Suppressor macrophage treated with lipopolysaccharide for 1 hour (primary cell): Measurements from ENCODE around the gene CACNG5.

Source experiments
- DNase-seq, 3 donors: peaks; one replicate each; pipeline ENCODE4 v3.0.0-alpha.2; 2020 to 2022

CACNG5 gene

DNA sequence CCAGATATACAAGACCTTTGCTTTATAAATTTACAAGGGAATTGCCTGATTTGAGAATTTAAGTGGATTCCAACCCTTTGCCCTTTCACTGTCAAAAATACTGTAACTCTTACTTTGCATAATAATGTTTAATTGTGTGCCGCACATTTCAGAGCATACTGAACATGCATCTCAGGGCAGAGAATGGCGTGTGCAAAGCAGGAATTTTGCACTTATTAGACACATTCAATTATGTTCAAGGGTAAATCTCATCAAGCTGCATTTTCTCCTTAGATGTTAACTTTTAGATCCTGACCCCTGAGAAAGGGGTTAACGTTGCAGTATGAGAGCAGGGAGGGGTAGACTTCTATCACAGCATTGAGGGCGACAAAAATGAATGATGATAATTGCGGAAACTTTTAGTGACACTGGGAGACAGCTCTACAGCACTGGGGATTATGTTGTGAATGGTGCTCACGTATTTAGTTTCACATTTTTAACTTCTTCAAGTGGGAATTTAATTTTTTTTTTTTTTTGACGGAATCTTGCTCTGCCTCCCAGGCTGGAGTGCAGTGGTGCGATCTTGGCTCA is 75.0 kb downstream of the CACNG5 start:
- DNase-seq = no peak

DNA sequence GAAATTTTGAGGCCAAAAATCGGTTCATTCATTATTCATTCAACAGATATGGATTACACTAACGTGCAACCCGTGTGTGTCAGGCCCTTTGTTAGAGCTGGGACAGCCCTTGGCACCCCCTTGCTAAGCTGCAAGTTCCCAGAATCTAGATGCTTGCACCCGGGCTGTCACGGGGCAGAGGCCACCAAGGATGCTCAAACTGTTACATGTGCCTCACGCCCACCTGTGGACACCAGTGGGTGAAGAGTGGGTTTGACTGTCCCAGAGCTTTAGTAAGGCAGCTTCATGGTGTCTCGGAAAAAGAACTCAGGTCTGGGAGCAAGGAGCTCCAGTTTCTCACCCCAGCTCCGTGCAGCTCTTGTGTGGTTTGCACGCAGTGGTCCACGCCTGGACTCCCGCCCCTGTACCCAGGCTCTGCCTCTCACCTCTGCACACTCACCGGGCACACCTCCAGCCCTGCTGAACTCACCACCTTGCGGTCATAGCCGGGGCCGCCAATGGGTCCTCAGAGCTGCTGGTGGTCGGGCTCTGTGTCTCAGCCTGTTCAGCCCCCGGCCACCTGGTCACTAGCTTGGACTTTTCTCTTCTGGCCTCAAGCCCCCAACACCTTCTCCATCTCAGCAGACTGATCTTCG is 75.9 kb downstream of the CACNG5 start:
- no peak for DNase-seq

DNA sequence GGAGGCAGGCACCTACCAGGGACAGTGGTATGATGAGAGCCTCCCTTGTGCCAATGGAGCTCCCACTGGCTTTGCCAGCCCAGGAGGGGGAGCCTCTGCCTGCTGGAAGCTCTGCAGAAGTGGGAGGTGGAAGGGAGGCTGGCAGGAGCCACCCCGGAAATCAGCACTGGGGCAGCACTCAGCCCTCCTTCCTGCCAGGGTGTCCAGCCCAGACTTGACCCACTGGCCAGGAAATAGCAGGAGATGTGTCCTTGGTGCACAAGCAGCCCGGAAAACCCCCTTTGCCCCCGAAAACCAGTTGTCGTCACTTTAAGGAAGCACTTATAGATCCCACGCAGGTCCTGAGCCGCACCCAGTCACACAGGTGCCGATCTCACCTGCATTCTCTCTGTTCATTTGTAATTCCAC is 80.3 kb downstream of the CACNG5 start:
- peak; percentile 11 to 24 (median 22) for DNase-seq

GRCh38 chr17:66915792-66916191 is 80.9 kb downstream of the CACNG5 start:
- no peak for DNase-seq

GRCh38 chr17:66916946-66917345 is 82.0 kb downstream of the CACNG5 start:
- no peak for DNase-seq

DNA sequence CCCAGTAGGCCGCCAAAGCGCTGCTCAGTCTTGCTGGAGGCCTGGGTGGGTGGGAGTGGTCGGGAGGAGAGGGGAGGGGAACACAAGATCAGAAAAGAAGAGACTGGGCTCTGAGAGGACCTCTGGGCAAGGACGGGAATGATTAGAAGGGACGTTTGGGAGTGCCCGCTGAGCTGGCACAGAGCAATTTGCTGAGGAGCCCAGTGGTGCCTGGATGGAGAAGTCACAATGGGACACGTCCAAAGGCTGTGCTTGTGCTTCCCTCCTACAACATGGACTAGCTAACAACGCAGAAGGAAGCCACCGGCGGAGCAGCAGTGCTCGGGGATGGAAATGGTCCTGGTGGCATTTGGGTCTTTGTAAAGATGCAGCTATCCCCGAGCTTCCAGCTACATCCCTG is 84.0 kb downstream of the CACNG5 start:
- no peak for DNase-seq

DNA sequence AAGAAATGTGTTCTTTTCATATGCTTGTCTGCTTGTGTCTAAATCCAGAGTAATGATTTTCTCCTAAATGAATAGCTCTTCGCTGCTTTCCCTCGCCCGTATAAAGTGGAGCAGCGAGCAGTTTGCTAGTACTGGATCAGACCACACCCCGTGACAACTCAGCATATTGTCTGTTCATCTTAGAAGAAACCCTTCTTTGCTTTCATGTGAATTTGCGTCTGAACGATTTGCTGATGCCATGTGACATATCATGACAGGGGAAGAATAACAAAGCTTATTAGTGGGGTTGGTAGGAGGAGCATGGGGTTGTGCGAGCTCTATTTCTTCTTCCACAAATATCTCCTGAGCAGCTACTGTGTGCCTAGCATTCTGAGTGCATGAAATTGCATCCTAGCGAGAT is 85.5 kb downstream of the CACNG5 start:
- DNase-seq = no peak

DNA sequence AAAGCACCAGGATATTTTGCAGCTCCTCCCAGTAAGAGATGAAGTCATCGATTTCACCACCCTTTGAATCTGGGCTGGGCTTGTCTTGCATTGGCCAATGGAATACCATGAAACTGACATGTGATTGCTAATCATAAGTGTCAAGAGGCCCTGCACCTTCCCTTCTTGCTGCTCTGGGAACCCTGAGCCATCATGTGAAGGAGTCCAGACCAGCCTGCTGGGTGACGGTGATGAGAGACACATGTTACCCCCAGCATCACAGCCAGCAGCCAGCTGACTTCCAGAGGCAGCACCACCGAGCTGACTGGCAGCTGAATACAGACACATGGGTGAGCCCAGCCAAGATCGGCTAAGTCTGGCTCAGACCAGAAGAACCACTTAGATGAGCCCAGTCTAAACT is 86.0 kb downstream of the CACNG5 start:
- peak in 2 of 3 donors; percentile 22 for DNase-seq

DNA sequence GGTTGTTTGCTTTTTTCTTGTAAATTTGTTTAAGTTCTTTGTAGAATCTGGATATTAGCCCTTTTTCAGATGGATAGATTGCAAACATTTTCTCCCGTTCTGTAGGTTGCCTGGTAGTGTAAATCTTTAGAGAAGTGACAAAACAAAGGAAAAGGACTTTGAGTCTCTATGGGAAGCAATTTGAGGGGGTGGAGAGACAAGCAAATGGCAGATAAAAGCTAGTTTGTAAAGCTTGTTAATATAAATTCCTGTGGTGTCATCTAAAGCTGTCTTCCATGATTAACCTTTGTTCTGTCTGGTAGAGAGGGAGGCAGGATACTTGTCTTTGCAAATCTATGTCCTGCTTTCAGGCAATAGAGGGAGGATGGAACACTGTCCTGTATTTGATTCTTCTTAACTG is 89.0 kb downstream of the CACNG5 start:
- no peak for DNase-seq

DNA sequence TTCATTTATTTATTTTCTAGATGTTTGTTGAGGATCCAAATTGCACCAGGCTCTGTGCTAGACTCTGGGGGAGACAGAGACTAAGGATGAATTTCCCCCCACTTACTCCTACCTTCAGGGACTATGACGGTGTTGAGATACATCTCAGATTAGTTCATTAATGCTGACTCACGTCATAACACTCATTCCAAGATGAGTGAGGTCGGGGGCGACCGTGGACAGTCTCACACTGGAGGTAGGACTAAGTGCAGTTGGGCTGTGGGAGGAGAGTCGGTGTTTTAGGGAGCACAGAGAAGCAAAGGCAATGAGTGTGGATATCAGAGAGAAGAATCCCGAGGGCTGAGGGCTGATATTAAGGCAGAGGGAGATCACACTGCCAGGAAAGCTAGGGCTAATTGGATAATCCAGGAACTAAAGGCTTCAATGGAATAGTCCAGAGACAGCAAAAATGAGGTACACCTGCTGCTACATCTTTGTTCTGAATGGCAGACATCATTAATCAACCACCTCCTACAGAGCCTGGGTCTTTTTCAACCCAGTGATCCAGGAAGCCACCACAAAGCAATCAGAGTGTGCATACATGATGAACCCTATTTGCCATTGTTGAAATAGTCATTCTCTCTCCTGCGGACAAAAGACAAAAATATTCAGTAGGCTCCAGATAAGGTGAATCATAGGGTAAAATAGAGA is 91.0 kb downstream of the CACNG5 start:
- no peak for DNase-seq

DNA sequence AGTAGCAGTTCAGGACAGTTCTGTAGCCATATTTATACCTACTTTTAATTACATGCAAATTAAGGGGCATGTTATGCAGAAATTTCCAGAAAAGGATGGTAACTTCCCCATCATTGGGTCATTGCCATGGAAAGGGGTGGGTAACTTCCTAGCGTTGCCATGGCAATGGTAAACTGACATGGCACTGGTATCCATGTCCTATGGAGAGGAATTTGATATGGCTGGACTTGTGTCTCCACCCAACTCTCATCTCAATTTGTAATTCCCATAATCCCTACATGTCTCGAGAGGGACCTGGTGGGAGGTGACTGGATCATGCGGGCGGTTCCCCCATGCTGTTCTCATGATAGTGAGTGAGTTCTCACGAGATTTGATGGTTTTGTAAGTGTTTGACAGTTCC is 94.0 kb downstream of the CACNG5 start:
- DNase-seq = no peak

- no peak for DNase-seq
Observed at GRCh38 chr17:66929591-66929990, 94.7 kb downstream of the CACNG5 start.

- DNase-seq = no peak
Observed at GRCh38 chr17:66930933-66931332, 96.0 kb downstream of the CACNG5 start.

DNA sequence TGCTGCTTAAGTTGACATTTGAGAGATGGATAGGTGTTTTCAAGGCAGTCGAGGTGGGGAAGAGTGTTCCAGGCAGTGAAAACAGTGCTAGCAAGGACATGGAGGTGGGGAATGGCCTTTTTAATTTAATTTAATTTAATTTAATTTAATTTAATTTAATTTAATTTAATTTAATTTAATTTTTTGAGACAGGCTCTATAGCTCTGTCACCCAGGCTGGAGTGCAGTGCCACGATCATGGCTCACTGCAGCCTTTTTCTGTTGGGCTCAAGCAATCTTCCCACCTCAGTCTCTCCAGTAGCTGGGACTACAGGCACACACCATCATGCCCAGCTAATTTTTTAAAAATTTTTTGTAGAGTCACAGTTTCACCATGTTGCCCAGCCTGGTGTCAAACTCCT is 97.4 kb downstream of the CACNG5 start:
- no peak for DNase-seq

- DNase-seq = no peak
Observed at GRCh38 chr17:66934040-66934439, 99.1 kb downstream of the CACNG5 start.
